Hematopoietic multipotent progenitor cell treated with erythropoietin and hydrocortisone succinate and interleukin-3 and kit ligand, for 15 days (in vitro differentiated cells): Measurements from ENCODE around the gene MMP10.
"Not testable (repeated sequence)": the region's sequence is repeated elsewhere in the genome, so short reads cannot be mapped to it uniquely, and the experiment has no call there.

Experiments
- DNase-seq: peaks from one replicate; pipeline ENCODE4 v3.0.0-alpha.2; 2015; ENCODE audit warnings: low spot score

Gene MMP10

DNA sequence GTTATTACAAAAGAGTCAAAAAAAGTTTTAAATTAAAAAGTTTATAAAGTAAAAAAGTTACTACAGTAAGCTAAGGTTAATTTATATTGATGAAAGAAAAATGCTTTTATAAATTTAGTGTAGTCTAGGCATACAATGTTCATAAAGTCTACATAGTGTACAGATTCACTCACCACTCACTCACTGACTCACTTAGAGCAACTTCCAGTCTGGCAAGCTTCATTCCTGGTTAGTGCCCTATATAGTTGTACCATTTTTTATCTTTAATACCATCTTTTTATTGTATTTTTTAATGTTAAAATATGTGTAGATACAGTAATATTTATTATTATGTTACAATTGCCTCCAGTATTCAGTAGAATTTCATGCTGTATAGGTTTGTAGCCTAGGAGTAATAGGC is 2.6 kb upstream of the MMP10 start:
- no peak for DNase-seq

DNA sequence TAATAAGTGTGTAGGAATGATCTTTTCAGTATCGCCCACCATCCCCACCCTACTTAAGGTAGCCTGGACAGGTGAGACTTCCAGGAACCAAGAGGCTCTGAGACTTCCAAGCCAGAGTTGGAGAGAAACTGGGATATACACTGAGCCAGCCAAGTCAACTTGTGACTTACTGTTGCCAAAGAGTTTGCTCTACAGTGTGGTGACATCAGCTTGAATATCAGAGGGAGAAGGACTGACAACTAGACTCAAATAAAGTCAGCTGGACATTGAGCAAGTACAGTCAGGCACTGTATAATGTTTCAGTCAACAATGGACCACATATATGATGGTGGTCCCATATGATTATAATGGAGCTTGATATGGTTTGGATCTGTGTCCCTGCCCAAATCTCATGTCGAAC is 1.2 kb upstream of the MMP10 start:
- no peak for DNase-seq

DNA sequence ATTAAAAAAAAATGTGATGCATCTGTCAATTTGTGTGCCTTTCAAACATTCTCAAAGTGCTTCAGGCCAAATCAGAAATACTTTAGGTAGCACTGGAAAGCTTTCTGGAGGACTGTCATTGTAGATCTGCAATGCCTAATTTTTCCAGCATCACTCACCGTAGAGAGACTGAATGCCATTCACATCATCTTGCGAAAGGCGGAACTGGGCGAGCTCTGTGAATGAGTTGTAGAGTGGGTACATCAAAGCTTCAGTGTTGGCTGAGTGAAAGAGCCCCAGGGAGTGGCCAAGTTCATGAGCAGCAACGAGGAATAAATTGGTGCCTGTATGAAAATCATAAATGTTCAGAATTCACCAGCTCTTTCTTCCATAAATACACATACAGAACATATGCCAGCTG is 4.0 kb downstream of the MMP10 start:
- DNase-seq = no peak

DNA sequence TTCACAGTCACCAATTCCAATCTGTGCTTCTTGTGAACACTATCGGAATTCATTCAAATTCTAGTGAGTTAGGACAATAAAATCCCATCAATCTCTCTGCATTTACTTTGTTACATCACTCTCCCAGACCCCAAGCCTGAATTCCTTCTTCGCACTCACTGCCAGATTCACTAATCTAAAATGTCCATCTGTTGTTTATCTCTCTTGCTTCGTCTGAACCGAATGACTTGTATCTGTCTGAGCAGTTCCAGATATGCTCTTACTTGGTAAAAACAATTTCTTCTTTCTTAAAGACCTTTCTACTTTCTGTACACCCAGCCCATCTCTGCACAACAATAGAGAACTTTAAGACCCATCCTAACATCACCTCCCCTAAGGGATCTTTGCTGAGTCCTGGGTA is 7.0 kb downstream of the MMP10 start:
- no peak for DNase-seq

DNA sequence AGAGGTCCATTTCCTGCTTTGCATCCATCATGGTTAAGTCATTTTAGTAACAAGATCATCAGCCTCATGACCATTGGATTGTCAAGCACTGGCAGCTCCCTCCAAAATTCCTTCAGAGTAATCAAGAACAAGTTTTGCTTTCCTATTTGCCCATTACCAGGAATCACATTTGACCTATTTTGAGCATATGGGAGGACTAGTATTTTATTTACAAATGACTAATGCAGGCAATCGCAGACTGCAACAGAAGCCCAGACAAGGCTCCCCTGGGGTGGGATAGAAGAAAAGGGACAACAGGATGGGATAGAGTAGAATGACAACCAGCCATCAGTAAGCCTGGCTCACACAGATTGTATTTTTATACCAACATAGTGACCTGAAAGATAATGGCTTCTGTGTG is 9.1 kb downstream of the MMP10 start:
- DNase-seq = no peak

DNA sequence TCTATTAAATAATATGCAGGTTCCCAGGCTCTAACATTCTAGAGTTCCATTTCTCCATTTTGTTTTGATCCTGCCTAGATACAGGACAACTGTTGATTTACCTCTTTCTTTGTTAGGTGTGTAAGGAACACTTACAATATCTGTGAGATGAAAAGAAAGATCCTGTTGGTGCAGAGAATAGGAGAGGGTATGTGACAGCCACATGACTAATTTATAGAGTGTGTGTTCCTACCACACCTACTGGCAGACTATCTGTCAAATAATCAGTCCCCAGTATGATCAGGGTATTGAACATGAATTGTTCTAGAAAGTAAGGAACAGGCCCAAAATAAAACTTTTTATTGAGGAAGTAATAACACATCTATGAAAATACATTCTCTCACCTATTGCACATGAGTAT is 10.2 kb downstream of the MMP10 start:
- DNase-seq = no peak

DNA sequence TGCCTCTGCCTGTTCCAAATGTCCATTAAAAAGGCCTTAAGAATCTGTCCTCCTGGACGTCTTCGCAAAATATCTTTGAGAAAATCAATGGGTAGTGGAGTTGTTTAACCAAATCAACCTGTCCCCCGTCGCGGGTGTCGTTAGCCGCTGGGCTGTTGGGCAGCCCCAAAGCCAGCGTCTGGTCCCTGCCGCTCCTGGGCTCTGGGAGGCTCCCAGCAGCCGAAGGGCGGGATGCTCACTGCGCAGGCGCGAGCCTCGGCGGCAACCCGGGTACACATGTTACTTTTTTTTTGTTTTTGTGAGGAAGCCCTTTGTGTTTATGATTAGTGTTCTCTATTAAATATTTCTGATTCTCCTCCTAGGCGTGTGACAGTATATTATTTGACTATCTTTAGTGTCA is 12.6 kb downstream of the MMP10 start:
- DNase-seq = no peak

DNA sequence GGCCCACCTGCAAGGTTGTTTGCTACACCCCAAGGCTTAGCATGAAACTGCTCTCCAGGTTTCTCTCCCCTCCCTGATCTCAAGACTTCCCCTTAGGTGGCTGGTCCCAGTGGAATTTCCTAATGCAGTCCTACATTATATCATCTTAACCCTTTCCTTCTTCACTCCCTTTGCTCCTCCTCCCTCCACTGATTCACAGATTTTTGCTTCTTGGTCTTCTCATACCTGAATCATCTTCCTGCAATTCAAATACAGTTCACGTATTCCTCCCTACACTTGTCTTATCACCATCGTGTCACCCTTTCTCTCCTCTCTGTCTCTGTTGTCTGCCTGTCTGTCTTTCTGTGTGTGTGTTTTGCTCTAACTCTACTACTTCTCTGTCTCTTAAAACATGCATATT is 17.0 kb downstream of the MMP10 start:
- no peak for DNase-seq

DNA sequence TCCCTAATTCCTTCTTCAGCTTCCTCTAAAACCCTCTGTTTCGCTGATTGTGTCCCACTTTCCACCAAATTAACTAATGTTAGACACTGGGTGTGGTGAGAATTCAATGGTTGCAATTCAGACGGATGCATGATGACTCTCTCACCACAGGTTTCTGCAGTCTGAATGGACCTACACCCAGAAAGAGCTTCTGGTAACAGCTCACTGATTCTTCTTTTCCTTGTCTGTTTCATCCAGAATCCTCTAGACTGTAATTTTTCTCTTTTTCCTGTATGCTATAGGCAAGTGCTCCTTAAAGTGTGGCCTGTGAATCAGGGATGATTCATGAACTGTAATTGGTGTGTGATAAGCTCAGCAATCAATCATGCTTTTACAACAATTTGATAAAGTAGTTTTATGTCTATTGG is 18.1 kb downstream of the MMP10 start:
- no peak for DNase-seq

DNA sequence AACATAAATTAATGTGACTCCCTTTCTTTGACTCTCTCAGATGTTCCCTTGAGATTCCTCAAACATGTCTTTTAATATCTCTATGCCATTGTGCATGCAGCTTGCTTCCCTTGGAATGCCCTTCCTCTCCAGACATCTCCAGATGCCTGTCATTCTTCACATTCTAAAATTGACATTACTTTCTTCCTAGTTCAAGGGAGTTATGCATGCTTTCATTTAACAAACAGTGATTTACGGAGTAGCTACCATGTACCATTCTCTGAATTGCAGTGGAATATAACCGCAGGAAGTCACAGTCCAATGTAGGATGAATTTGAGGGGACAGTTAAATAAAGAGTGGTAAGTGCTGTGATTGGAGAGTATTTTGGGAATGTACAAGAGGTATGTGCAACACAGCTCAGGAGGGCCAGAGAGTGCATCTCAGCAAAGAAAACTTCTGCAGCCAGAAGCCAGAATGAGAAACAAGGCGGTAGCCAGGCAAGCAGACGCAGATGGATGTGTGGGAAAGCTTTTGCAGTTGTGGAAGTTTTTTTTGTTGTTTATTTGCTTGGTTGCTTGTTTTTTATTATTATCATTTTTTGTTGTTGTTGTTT is 18.7 kb downstream of the MMP10 start:
- DNase-seq = no peak

DNA sequence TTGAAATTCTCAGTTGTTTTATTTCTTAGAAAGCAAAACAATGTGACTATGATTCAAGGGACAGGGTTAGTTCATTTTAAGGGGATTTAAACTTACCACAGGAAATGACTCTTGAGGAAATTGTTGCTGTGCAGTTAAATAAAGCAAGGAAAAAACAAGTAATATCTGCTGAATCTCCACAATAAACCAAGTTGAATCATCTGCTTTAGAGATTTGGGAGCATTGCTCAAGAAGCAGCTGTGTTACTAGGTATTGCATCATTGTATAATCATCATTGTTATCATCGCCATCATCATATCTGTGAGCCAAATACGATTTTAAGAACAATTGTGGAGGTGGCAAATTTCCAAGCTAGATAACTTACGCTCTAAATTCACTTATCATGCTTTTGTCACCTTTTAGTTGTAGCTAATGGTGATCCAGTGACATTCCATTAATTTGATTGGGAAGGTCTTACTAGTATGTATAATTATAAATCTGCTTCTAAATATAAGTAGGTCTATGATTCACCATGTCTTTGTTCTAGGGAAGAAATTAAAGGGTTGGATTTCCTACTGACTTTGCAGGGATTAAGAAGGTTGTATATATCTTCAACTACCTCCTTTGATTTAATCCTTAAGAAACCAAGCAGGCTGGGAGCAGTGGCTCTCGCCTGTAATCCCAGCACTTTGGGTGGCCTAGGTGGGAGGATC is 19.9 kb downstream of the MMP10 start:
- DNase-seq = no peak

DNA sequence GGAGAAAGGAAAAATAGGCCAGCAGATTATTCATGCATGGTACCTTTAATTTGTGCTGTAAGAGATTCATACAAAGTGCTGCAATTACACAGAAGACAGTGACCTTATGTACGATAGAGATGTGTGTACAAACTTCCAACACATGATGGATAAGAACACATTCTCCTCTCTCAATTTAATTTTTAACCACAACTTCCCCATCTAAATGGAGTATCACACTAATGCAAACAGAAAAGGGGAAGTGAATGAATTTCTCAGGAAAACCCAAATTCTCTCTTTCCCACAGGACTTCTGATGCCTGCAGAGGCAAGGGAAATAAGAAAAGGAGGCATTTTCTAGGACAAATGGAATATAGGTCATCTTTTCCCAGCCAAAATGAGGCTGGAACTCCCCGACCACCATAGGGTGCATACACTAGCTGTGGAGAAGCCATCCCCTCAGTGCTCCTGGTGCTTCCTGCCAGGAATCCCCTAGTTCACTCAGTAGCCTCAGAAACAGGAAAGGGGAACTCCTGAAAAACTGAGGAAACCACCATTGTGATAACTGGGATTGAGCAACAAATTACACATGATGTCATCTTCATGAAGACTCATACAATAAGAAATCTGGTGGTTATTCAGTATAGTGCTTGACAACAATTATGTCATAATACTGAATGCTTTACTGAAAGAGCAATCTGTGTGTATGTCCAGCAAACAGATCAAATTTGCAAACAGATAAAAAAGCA is 22.4 kb downstream of the MMP10 start:
- DNase-seq = no peak

DNA sequence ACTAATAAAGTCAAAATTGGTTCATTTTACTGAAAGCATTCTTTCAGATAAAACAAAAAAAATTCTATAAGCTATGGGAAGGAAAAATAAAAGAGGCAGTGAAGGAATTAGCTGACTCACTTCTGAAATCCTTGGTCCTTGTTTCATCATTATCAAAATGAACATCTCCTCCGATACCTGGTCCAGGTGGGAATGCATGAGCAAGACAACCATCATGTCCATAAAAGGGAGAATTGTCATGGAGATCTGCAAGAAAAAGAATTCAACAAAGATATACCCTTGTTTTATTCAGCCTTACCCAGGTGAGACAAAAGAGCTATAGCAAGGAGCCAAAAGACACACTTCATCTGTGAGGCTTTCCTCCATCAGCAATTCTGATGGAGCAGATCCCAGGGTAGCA is 27.2 kb downstream of the MMP10 start:
- no peak for DNase-seq

DNA sequence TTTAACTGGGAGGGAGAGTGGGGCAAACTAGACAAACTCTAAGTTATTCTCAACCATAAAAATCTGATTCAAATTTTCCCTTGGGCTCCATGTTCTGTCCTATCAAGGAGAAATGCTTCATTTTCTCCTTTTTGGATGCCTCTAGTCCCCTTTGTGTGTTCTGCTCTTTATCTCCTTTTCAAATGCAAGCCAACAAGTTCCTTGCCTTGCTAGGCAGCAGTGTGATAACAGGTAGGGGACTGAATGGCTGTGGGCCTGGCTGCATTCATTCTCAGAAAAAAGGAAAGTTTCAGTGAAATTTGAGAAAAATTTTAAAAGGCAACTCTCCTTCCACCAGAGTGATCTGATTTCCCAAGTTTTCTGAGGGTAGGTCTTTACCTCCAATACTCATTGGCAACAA is 28.8 kb downstream of the MMP10 start:
- no peak for DNase-seq

DNA sequence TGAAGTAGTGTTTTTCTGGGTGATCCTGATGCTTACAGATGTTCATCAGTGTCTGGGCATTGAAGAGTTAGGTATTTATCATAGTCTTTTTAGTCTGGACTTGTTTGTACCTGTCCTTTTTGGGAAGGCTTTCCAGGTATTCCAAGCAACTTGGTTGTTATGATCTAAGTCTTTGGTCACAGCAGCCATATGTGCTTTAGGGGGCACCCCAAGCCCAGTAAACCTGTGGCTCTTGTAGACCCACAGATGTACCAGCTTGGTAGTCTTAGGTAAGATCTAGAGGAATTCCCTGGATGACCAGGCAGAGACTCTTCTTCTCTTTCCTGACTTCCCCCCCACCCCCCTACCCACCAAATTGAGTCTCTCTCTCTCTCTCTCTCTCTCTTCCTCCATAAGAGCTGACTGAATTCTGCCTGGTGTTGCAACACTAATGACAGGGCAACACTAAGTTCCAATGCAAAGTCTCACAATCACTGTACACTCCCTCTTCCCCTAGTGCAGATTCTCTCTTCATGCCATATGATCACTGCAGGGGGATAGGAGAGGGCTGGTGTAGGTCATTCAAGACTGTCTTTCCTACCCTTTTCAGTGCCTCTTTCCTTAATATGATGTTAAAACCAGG is 31.2 kb downstream of the MMP10 start:
- no peak for DNase-seq

DNA sequence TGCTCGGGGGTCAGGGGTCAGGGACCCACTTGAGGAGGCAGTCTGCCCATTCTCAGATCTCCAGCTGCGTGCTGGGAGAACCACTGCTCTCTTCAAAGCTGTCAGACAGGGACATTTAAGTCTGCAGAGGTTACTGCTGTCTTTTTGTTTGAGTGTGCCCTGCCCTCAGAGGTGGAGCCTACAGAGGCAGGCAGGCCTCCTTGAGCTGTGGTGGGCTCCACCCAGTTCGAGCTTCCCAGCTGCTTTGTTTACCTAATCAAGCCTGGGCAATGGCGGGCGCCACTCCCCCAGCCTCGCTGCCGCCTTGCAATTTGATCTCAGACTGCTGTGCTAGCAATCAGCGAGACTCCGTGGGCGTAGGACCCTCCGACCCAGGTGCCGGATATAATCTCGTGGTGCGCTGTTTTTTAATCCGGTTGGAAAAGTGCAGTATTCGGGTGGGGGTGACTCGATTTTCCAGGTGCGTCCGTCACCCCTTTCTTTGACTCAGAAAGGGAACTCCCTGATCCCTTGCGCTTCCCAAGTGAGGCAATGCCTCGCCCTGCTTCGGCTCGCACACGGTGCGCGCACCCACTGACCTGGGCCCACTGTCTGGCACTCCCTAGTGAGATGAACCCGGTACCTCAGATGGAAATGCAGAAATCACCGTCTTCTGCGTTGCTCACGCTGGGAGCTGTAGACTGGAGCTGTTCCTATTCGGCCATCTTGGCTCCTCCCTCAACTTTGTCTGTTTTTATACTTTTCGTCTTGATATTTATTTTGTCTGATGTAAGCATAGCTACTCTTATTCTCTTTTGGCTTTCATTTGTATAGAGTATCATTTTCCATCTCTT is 33.5 kb downstream of the MMP10 start:
- not testable (repeated sequence) for DNase-seq

DNA sequence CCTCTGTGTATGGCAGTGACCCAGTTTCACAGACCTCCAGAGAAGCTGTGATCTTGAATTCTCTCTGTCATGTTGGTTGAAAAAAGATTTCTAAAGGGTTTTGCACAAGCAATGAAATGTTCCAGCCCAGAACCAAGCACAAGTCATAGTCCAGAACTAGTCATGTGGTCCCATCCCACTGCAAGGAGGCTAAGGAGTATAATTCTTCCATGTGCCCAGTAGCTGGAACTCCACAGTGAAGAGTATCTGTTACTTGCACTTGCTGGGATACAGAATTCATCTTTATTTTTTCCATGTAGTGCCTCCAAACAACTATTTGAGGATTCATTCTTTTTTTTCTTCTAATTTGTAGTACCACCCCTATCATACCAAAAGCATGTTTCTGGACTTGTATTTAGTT is 45.8 kb downstream of the MMP10 start:
- DNase-seq = no peak

DNA sequence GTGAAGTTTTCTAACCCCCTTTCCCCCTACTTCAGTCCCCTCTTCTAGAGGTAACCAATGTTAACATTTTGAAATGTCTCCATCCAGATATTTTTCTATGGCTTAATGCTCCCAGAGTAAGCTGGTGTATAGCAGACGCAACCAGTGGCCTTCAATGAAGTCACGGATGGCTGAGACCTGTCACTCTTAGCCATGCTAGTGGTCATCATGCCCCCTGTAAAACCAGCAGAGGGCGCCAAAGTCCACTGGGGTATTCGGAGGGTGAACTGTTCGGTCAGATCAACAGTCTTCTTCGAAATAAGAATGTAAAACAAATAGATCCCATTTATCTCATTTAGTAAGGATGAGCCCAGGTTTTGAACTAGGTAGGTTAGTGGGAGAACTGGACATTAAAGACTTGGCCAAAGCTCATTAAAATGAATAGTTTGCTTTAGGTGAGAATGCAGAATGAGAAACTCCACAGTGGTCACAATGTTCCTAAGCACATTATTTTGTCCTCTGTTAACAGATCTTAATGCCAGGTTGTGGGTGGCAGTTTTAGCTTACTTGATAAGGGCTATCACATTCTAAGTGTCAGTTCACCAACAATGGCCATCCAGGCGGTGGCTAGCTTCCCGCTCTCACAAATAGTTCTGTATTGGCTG is 47.1 kb downstream of the MMP10 start:
- peak; percentile 54 for DNase-seq

DNA sequence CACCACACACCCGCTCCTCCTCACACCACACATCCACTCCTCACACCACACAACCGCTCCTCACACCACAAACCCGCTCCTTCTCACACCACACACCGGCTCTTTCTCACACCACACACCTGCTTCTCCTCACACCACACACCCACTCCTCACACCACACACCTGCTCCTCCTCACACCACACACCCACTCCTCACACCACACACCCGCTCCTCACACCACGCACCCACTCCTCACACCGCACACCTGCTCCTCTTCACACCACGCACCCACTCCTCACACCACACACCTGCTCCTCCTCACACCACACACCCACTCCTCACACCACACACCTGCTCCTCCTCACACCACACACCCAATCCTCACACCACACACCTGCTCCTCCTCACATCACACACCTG is 49.5 kb downstream of the MMP10 start:
- DNase-seq = not testable (repeated sequence)

DNA sequence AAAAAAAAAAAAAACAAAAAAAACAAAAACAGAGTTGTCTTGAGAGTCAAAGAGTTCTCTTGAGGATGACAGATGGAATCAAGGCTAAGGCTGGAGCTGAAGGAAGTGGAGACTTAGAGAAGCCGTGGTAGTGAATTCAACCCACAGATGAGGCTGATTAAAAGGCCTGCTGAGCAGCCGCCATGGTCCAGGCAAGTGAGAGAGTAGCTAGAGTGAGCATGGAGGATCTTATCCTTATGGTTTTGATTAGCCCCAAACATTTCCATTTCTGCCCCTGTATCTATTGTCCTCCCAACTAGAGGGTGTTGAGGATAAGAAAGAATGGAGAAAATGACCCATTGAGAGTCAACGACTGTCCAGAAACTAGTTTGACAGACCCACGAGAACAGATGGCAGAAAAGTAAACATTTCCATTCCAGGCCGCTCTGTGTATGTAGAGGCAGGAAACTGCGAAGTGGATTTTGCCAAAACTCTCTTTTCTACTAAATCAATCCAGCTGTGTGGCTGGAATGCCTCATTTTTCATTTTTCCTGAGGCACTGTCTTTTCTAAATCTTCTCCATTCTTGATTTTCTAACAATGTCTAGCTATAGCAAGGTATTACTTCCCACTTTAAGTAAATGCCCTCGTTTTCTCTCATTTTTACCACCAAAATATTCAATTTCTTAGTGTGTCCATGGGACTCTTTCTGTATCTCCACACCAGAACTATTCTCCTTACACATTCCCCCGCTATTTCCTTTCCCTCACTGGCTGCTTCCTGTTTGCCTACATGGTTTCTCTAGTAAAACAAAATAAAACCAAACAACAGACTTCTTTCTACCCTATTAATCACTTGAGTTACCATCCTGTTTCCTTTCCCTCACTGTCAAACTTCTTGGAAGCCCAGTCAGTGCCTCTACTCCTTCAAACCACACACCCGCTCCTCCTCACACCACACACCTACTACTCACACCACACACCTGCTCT is 50.3 kb downstream of the MMP10 start:
- no peak for DNase-seq

DNA sequence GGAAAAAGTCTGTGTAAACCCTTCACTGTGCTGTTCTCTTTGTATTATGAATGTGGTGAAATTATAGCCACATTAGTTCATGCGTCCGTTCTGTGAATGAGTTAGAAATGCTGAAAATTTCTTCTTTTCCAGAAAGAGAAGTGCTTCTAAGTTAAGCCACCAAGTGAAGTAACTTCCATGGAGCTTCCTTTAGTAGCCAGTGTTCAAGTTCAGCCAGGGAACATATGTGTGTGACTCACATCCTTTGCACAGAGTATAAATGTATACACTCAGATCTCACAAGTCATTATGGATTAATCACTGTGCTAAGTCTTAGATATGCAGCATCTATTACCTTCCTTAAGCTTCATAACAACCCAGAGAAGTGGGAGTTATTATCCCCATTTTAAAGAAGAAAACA is 52.5 kb downstream of the MMP10 start:
- DNase-seq = no peak
